H1 (cell line): ENCODE results near the gene C1orf174. TPM values are rescaled to one million over a fixed set of nuclear protein-coding genes. Genes with fewer than 3 reads are reported as not detected.

Experiments
- CHD7 ChIP-seq: fragments of 300-600 bp; sonication (generic); IDR thresholded peaks from 2 replicates; pipeline ENCODE4 v1.7.1; 2012; ENCODE audit warnings: low read length, moderate library complexity, mild to moderate bottlenecking, inconsistent platforms; ENCODE audit not compliant: insufficient replicate concordance
- POLR2AphosphoS5 ChIP-seq: IDR thresholded peaks from 2 replicates; pipeline ENCODE4 v1.6.1; 2011; ENCODE audit warnings: low read depth, low read length
- SIRT6 ChIP-seq: IDR thresholded peaks from one replicate; pipeline ENCODE4 v1.7.1; 2012; ENCODE audit warnings: low read length, inconsistent platforms
- polyA plus RNA-seq, 7 experiments: library from polyadenylated mRNA; depleted of rRNA in 3 of 7; stranded (reverse) in 5 of 7; unstranded in 2 of 7; fragments of >200 nt in 5 of 7; fragments of 200-250 nt in 2 of 7; gene quantifications; 1 replicate in 5 of 7; 2 replicates in 1 of 7; 4 replicates in 1 of 7; pipeline versions ENCODE4 v1.2.1 to v1.2.3, GENCODE V29; 2011 to 2013; ENCODE audit warnings: missing spikeins in 2 of 7, mixed read lengths in 2 of 7
- total RNA-seq: library from RNA; stranded (reverse); fragmentation: NEBNext Ultra II Directional; extraction: Animal tissue kit (Norgen Biotek cat#: 25700); gene quantifications from 2 replicates; pipeline ENCODE4 v1.2.1, GENCODE V29; 2021

Gene C1orf174
- total and polyA plus RNA-seq, 2 of the 8 experiments (the other 6 are each of a cell fraction or from before 2014, with no cell fraction given): 28.4 to 32.4 TPM

- no peak for TF ChIP-seq CHD7
- no peak for TF ChIP-seq SIRT6
- no peak for TF ChIP-seq POLR2AphosphoS5
- TF ChIP-seq, all 59 proteins: peak for 0
Measured at GRCh38 chr1:3924186-3924824, 24.2 kb upstream of the C1orf174 start (continued).
